MM.1S (cell line): Measurements from ENCODE around the gene GAS7.

Experiments used
- EZH2 ChIP-seq: fragments of 300-600 bp; sonication (generic); optimal IDR thresholded peaks from 2 replicates; pipeline ENCODE3; 2017; ENCODE audit warnings: low read depth, mild to moderate bottlenecking, antibody characterized with exemption, low read length, mixed read lengths
- EZH2phosphoT487 ChIP-seq: fragments of 300-600 bp; sonication (generic); IDR thresholded peaks from 2 replicates; pipeline ENCODE4 v1.6.1; 2018; ENCODE audit warnings: antibody characterized with exemption, low read length
- TF ChIP-seq, protein P1 (sequence below): fragments of 300-600 bp; sonication (generic); IDR thresholded peaks from 2 replicates; pipeline ENCODE4 v1.5.1; 2016; ENCODE audit warnings: antibody characterized with exemption, low read length, mixed read lengths

DNA sequence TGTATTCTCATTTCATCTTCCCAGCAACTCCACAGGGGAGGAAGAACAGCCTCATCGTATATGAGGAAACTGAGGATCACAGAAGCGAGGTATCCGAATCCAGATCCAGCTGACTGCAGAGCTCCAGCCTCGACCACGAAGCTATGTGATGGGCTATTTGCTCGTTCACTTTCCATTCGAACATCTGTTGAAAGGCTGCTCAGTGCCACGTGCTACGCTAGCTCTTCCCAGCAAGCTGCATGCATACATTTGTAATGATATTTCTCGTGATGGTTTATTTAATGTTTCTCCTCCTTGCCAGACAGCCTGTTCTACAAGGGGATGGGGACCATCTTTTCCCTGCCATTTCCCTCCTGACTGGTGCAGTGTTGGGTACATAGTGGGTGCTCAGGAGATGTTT is 244.9 kb downstream of the GAS7 start:
- TF ChIP-seq, protein P1, sequence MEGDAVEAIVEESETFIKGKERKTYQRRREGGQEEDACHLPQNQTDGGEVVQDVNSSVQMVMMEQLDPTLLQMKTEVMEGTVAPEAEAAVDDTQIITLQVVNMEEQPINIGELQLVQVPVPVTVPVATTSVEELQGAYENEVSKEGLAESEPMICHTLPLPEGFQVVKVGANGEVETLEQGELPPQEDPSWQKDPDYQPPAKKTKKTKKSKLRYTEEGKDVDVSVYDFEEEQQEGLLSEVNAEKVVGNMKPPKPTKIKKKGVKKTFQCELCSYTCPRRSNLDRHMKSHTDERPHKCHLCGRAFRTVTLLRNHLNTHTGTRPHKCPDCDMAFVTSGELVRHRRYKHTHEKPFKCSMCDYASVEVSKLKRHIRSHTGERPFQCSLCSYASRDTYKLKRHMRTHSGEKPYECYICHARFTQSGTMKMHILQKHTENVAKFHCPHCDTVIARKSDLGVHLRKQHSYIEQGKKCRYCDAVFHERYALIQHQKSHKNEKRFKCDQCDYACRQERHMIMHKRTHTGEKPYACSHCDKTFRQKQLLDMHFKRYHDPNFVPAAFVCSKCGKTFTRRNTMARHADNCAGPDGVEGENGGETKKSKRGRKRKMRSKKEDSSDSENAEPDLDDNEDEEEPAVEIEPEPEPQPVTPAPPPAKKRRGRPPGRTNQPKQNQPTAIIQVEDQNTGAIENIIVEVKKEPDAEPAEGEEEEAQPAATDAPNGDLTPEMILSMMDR: no peak
- TF ChIP-seq EZH2 (no peak), EZH2phosphoT487 (no peak)
